Measurements from ENCODE around the gene B4GALNT1. TPM values are rescaled to one million over a fixed set of nuclear protein-coding genes. Genes with fewer than 3 reads are reported as not detected.

B4GALNT1 gene
- total and polyA plus RNA-seq, 10 of the 15 experiments (the other 5 are each of a cell fraction or from before 2014, with no cell fraction given), result 0.01 to 0.38 (median 0.14) TPM; not detected in 3

DNA sequence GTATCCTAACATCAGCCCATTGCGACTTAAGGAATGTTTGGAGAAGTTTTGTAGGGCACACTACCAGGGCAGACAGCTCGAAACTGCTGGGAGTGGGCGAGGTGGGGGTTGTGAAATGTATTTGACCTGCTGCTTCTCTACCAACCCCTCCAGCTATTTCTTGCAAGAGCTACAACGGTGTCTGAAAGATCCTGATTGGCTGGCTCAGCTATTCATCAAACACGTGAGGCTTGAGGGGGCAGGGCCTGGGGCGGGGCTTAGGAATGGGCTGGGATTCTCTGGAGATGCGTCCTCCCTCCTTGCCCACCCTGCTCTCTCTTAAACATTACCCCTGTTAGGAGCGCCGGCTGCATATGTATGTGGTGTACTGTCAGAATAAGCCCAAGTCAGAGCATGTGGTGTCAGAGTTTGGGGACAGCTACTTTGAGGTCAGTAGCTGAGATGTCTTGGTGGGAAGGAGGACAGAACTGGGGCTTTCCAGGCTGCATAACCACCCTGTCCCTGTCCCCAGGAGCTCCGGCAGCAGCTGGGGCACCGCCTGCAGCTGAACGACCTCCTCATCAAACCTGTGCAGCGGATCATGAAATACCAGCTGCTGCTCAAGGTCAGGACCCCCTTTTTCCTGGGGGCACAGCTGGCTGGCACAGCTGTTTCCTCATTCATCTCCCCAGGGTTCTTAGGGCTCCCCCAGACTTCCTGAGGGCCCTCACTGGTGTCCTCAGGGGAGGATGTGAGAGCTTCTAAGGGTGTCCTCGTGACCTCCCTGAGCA, 18.6 kb downstream of the B4GALNT1 start (continued):
- TF ChIP-seq USF2 (IDR thresholded peaks at IDR 0.05; ENCODE audit: borderline replicate concordance, low read depth, low read length) (peak; percentile 34), NBN (IDR thresholded peaks at IDR 0.05) (0 out of 2 replicates have a peak, but pooled peaks have one; percentile 36), ZNF274 (IDR thresholded peaks at IDR 0.05; ENCODE audit: insufficient read depth, insufficient read length) (no peak), SP1 (IDR thresholded peaks at IDR 0.05; ENCODE audit: low read depth, low read length) (peak; percentile 33)
- TF ChIP-seq, protein P1, sequence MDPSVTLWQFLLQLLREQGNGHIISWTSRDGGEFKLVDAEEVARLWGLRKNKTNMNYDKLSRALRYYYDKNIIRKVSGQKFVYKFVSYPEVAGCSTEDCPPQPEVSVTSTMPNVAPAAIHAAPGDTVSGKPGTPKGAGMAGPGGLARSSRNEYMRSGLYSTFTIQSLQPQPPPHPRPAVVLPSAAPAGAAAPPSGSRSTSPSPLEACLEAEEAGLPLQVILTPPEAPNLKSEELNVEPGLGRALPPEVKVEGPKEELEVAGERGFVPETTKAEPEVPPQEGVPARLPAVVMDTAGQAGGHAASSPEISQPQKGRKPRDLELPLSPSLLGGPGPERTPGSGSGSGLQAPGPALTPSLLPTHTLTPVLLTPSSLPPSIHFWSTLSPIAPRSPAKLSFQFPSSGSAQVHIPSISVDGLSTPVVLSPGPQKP (IDR thresholded peaks at IDR 0.05; ENCODE audit: low read depth, low read length), result no peak

GRCh38 chr12:57613427-57614109, 19.4 kb downstream of the B4GALNT1 start:
- RAD21 ChIA-PET (ENCODE audit: unreplicated experiment), result interaction anchor here (0.6 to 2.3 kb wide), 12 partner anchors 7 to 184 kb away, joined by 3 to 16 read pairs (median 3); partner anchors contain the start of genes GLI1 and PIP4K2C
- Histone ChIP-seq H3K4me1 (ENCODE audit: control insufficient read depth, insufficient read depth, low read length) (peaks cover 10% of the 10 kb centered on the region), H3K9me3 (replicated peaks; ENCODE audit: control insufficient read depth, insufficient read depth, low read length) (no peaks in the 10 kb centered on the region), H3K4me3 (no peak overlapping the region), H3K4me2 (ENCODE audit: control insufficient read depth, insufficient read depth) (peak overlapping the region; percentile 46; the same call in 1 of the 2 replicates), H3K27me3 (replicated peaks in 1 of 2; ENCODE audit: control insufficient read depth in 2 of 2, insufficient read depth in 2 of 2, low read length in 1 of 2) (no peaks in the 10 kb centered on the region; a peak in 1 of 4 replicates), H3K9ac (ENCODE audit: control insufficient read depth, insufficient read depth, low read length) (no peak overlapping the region), H4K20me1 (ENCODE audit: control insufficient read depth, insufficient read depth) (no peaks in the 10 kb centered on the region), H3K27ac (ENCODE audit: control insufficient read depth, insufficient read depth) (no peak overlapping the region), H3K79me2 (ENCODE audit: control insufficient read depth, insufficient read depth, low read length) (no peaks in the 10 kb centered on the region), H2AFZ (ENCODE audit: control insufficient read depth, low read depth, low read length) (no peak overlapping the region; the same call in 1 of the 2 replicates), H3K36me3 (ENCODE audit: control insufficient read depth in 2 of 2, insufficient read depth in 2 of 2, low read length in 1 of 2) (no peaks in the 10 kb centered on the region; a peak in 1 of 4 replicates)
- FAIRE-seq, result no peak
- no TSS peak for BruUV-seq (replicated peaks)
- WGBS (ENCODE audit: insufficient coverage, insufficient replicate concordance, low lambda C conversion rate, missing lambda C conversion rate), result 52% methylated on average over 10 of the region's 10 CpGs
- SMC1A ChIA-PET (ENCODE audit: uncharacterized antibody, unreplicated experiment), result interaction anchor here (1.1 to 1.6 kb wide), 7 partner anchors 8 to 155 kb away, joined by 3 to 15 read pairs (median 5); partner anchors contain the start of gene PIP4K2C
- CTCF ChIA-PET, result interaction anchor here (0.9 to 5.1 kb wide), 15 partner anchors 8 to 399 kb away, joined by 3 to 49 read pairs (median 4); partner anchors contain the start of gene GLI1
- POLR2A ChIA-PET, result interaction anchor here (0.6 to 2.9 kb wide), 9 partner anchors 9 to 159 kb away, joined by 3 to 13 read pairs (median 4); partner anchors contain the start of genes DTX3 and EEF1AKMT3
- no peak for ATAC-seq
- intact Hi-C loops (cut with micrococcal nuclease; ENCODE audit: unreplicated experiment) (no loop called here), in situ Hi-C loops (cut with MboI) (no loop called here)
- DNase-seq (ENCODE audit: low read depth, low spot score), result no peak
- no peak for TF ChIP-seq JUNB (IDR thresholded peaks at IDR 0.05)
- TF ChIP-seq HDAC6 (IDR thresholded peaks at IDR 0.05; ENCODE audit: unreplicated experiment), result no peak
- no peak for TF ChIP-seq BRCA1 (IDR thresholded peaks at IDR 0.05; ENCODE audit: low read depth, low read length)
- TF ChIP-seq FOXK2 (IDR thresholded peaks at IDR 0.05), result no peak
- no peak for TF ChIP-seq YY1 (IDR thresholded peaks at IDR 0.05; ENCODE audit: low read depth, low read length)
- TF ChIP-seq DPF2 (IDR thresholded peaks at IDR 0.05), result no peak
- no peak for TF ChIP-seq RAD51 (IDR thresholded peaks at IDR 0.05)
- TF ChIP-seq, protein P2, sequence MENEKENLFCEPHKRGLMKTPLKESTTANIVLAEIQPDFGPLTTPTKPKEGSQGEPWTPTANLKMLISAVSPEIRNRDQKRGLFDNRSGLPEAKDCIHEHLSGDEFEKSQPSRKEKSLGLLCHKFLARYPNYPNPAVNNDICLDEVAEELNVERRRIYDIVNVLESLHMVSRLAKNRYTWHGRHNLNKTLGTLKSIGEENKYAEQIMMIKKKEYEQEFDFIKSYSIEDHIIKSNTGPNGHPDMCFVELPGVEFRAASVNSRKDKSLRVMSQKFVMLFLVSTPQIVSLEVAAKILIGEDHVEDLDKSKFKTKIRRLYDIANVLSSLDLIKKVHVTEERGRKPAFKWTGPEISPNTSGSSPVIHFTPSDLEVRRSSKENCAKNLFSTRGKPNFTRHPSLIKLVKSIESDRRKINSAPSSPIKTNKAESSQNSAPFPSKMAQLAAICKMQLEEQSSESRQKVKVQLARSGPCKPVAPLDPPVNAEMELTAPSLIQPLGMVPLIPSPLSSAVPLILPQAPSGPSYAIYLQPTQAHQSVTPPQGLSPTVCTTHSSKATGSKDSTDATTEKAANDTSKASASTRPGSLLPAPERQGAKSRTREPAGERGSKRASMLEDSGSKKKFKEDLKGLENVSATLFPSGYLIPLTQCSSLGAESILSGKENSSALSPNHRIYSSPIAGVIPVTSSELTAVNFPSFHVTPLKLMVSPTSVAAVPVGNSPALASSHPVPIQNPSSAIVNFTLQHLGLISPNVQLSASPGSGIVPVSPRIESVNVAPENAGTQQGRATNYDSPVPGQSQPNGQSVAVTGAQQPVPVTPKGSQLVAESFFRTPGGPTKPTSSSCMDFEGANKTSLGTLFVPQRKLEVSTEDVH (IDR thresholded peaks at IDR 0.05; ENCODE audit: low read depth, partially characterized antibody), result no peak
- TF ChIP-seq IRF4 (IDR thresholded peaks at IDR 0.05; ENCODE audit: low read depth, low read length), result no peak
- no peak for TF ChIP-seq HSF1 (IDR thresholded peaks at IDR 0.05; ENCODE audit: low read depth, low read length)
- no peak for TF ChIP-seq NFIC (IDR thresholded peaks at IDR 0.05; ENCODE audit: low read depth, low read length)
